ENCODE measurements around the gene GYPC. TPM values are rescaled to one million over a fixed set of nuclear protein-coding genes. Genes with fewer than 3 reads are reported as not detected.

The GYPC gene
- not detected in 5 replicates for total RNA-seq (2022; extraction: Qiagen RNA extraction; ENCODE audit: low read depth)

GRCh38 chr2:126655500-126656430 is at the start of gene GYPC:
TSS of gene GYPC (plus strand) at chr2:126656158. CDS start at chr2:126656264, 106 bp downstream.

Other genes starting within 250 kb of the GYPC start
- gene TEX51, start 242.7 kb downstream of the GYPC start, total RNA-seq (2022; extraction: Qiagen RNA extraction; ENCODE audit: low read depth): not detected in 5 replicates